Stimulated activated CD8-positive, alpha-beta memory T cell treated with anti-CD3 and anti-CD28 coated beads, Interleukin-15, amount 100 ng/mL, for 48 hours (primary cell): ENCODE results near the gene CLSTN1.

Experiments used
- DNase-seq, 2 donors: peaks; one replicate each; pipeline ENCODE4 v3.0.0-alpha.2; 2020; ENCODE audit warnings: low read depth in 2 of 2

CLSTN1 gene

GRCh38 chr1:9850442-9851162 is 26.8 kb upstream of the CLSTN1 start:
- DNase-seq = no peak

- DNase-seq = no peak
These were observed 26.1 kb upstream of the CLSTN1 start for GRCh38 chr1:9849691-9850441.

GRCh38 chr1:9848022-9848421 is 24.3 kb upstream of the CLSTN1 start:
- DNase-seq = no peak

- no peak for DNase-seq
These were observed 23.5 kb upstream of the CLSTN1 start for GRCh38 chr1:9847269-9847668.

- DNase-seq = no peak
These were observed 22.9 kb upstream of the CLSTN1 start for GRCh38 chr1:9846611-9847171.

- no peak for DNase-seq
These were observed 22.1 kb upstream of the CLSTN1 start for GRCh38 chr1:9845914-9846313.

- no peak for DNase-seq
These were observed 21.0 kb upstream of the CLSTN1 start for GRCh38 chr1:9844756-9845155.

GRCh38 chr1:9844106-9844505 is 20.3 kb upstream of the CLSTN1 start:
- no peak for DNase-seq

GRCh38 chr1:9843576-9843945 is 19.8 kb upstream of the CLSTN1 start:
- DNase-seq = no peak

- no peak for DNase-seq
These were observed 19.2 kb upstream of the CLSTN1 start for GRCh38 chr1:9842781-9843575.

GRCh38 chr1:9842073-9842711 is 18.4 kb upstream of the CLSTN1 start:
- DNase-seq = no peak

- DNase-seq = no peak
These were observed 17.7 kb upstream of the CLSTN1 start for GRCh38 chr1:9841460-9841859.

GRCh38 chr1:9840176-9840575 is 16.4 kb upstream of the CLSTN1 start:
- DNase-seq = no peak

- DNase-seq = no peak
These were observed 15.2 kb upstream of the CLSTN1 start for GRCh38 chr1:9838946-9839345.

- no peak for DNase-seq
These were observed 12.8 kb upstream of the CLSTN1 start for GRCh38 chr1:9836632-9836960.

GRCh38 chr1:9835758-9836631 is 12.2 kb upstream of the CLSTN1 start:
- DNase-seq = no peak

GRCh38 chr1:9835404-9835757 is 11.6 kb upstream of the CLSTN1 start:
- no peak for DNase-seq

GRCh38 chr1:9833632-9834031 is 9.9 kb upstream of the CLSTN1 start:
- DNase-seq = no peak

GRCh38 chr1:9827558-9828185 is 3.9 kb upstream of the CLSTN1 start:
- no peak for DNase-seq

GRCh38 chr1:9826616-9827015 is 2.9 kb upstream of the CLSTN1 start:
- no peak for DNase-seq

GRCh38 chr1:9826087-9826486 is 2.3 kb upstream of the CLSTN1 start:
- no peak for DNase-seq
